SHP77 treated with DMSO at 0.1 percent for 48 hours (cell line): ENCODE measurements around the gene MIOX.
"Not testable (repeated sequence)": the region's sequence is repeated elsewhere in the genome, so short reads cannot be mapped to it uniquely, and the experiment has no call there.

Source experiments
- DNase-seq: peaks from one replicate; lab custom pipeline; 2025; lab: John Stamatoyannopoulos, UW

MIOX gene

DNA sequence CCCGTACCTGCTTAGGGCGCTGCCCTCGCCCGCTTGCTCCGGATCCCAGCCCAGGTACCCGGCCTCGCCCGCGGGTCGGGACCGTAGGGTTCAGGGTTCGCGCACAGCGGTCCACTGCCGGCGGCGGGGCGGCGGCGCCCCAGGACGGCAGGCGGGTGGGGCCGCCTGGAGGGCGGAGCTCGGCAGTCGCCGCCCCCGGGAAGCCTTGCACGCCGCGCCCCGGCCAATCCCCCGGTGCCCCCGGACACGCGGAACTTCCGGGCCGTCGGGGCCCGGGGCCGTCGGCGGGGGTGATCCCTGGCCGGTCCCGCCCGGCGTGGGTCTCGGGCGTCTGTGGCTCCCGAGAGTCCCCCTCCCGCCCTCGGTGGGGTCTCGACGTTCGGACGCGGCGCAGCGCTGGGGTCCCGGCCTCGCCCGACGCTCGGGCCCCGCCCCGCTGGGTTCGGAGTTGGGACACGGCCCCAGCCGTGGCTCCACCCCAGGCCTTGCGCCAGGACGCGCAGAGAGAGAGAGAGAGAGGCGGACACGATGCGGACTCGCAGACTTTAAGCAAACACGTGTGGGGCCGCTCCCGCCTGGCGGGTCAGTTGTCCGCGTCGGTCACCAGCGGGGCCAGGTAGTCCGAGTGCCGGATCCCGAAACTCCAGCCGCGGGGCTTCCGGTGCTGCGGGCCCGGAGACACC, 43.4 kb downstream of the MIOX start, which contains the start of gene TYMP:
TYMP (minus strand) TSS at position 116 of the 683 bp plus-strand sequence. CDS start 303 bp downstream, outside the sequence.
- no peak for DNase-seq

DNA sequence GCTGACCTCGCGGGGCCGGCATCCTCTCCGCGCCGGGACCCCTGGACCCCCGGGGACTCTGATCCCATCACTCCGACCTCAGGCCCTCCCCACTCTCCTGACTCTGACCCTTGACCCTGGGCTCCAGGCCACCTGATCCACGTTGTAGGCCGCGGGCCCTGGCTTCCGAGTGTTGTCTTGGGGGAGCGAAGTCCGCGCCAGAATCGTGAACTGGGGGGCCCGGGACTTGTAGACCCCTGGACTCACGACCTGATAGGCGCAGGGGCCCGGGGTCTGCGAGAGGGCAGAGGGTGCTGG, 43.9 kb downstream of the MIOX start:
- no peak for DNase-seq

- no peak for DNase-seq
These were observed 44.4 kb downstream of the MIOX start for GRCh38 chr22:50530877-50531545.

GRCh38 chr22:50531546-50531961, 44.9 kb downstream of the MIOX start:
- DNase-seq = no peak

- DNase-seq = no peak
These were observed 45.5 kb downstream of the MIOX start for GRCh38 chr22:50531962-50532674.

GRCh38 chr22:50532824-50533796, 46.5 kb downstream of the MIOX start:
- no peak for DNase-seq

DNA sequence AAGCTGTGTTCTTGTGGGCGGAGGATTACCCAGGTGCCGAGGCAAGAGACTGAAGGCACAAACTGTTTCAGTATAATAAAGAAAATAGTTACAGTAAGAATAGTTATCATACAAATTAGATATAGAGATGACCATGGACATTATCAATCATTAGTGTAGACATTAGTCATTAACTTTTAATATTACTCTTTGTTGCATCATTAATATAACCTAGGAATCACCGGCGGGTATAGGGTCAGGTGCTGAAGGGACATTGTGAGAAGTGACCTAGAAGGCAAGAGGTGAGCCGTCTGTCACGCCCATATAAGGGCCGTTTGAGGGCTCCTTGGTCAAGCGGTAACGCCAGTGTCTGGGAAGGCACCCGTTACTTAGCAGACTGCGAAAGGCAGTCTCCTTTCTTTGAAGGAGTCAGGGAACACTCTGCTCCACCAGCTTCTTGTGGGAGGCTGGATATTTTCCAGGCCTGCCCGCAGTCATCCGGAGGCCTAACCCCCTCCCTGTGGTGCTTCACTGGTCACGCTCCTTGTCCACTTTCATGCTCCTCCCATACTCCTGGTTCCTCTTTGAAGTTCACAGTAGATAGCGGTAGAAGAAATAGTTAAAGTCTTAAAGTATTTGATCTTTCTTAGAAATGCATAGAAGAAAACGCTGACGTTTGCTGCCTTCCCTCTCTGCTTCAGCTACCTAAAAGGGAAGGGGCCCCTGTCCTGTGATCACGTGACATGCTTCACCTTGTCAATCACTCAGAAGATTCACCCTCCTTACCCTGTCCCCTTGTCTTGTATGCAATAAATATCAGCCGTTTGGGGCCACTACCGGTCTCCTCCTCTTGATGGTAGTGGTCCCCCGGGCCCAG, 47.4 kb downstream of the MIOX start:
- not testable (repeated sequence) for DNase-seq

- DNase-seq = no peak
These were observed 48.5 kb downstream of the MIOX start for GRCh38 chr22:50535113-50535512.

DNA sequence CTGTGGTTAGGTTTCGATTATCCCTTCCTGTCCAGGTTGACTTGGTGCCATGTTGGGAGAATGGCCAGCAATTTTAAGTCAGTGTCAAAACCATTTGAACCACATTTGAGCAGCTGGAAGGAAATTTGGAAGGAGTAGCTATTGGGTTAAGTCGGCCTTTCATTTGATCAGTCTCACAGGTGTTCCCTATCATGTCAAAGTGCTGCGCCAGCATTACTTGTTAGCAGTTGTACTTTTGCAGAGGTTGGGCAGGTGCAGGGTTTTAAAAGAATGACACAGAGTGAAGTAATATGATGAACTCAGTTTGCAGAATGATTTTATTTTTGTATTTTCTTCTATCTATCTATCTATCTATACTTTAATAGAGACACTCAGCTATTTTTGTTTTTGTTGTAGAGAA, 49.6 kb downstream of the MIOX start:
- DNase-seq = no peak

DNA sequence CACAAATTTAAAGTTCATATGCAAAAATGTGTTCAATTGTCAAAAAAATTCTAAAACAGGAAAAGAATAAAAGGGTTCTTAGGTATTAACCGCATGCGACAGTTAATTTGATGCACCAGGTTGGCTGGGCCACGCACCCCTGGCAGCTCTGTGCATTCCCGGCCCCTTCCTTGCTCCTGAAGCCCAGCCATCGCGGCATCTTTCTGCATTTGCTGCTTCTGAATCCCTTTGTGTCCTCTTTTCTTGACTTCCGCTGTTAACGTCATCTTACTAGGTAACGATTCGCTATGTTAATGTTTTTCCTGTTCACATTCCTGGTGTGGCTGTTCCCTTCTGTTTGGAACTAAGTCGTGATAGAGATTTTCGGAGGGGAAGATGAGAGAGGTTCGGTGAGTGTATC, 51.1 kb downstream of the MIOX start:
- DNase-seq = no peak
